Measurements from ENCODE around the gene SGCA. TPM values are rescaled to one million over a fixed set of nuclear protein-coding genes. Genes with fewer than 3 reads are reported as not detected.
A peak's percentile ranks its signal among the peaks of the same experiment; 100 is the strongest.

The SGCA gene
- polyA plus RNA-seq, 4 donors = 0.82 to 1.2 (median 0.89) TPM

DNA sequence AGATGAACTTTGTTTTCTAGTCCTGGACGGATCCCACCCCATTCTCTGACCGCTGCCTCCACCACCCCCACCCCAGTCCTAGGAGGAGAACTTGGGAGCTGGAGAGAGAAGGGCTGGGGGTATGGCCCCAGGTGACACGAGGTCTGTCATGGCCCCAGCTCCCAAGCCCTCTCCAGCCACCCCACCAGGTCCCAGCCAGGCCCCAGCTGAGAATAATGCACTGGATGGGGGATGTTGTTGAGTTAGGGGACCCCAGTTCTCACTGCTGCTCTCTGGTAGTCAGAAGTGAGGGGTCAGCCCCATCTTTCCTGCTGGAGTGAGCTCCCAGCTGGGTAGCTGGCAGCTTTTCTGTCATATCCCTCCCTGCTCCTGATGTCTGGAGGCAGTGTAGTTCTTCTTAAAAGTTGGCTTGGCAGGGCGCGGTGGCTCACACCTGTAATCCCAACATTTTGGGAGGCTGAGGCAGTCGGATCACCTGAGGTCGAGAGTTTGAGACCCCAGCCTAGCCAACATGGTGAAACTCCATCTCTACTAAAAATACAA is 40.2 kb downstream of the SGCA start:
- no peak for DNase-seq (ENCODE audit: low read depth in 4 of 4, low spot score in 2 of 4)

DNA sequence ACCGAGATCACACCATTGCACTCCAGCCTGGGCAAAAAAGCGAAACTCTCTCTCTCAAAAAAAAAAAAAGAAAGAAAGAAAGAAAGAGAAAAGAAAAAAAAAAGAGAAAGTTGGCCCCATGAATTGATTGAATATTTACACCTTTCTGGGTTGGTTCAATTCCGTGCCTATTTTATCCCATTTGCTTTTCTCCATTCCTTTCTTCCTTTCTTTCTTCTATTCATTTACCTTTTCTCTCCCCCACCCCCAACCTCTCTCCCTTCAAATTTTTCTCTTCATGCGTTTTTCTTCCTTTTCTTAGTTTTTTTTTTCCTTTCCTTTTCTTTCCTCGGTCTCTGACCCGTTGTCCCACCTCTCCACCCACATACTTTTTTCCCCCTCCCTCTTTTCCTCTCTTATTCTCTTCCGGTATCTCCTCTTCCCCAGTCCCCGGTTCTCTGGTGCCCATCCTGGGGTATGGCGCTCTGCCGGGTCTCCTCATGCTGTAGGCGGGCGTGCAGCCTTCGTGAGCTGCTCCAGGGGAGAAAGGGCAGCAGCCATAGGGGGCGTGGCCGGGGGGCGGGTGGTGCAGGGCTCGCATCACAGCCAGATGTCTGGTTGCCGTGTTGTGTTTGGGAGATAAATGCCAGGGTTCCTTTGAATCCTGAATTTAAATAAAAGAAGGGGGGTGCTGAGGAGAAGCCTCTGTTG is 40.9 kb downstream of the SGCA start:
- no peak for DNase-seq (ENCODE audit: low read depth in 4 of 4, low spot score in 2 of 4)

DNA sequence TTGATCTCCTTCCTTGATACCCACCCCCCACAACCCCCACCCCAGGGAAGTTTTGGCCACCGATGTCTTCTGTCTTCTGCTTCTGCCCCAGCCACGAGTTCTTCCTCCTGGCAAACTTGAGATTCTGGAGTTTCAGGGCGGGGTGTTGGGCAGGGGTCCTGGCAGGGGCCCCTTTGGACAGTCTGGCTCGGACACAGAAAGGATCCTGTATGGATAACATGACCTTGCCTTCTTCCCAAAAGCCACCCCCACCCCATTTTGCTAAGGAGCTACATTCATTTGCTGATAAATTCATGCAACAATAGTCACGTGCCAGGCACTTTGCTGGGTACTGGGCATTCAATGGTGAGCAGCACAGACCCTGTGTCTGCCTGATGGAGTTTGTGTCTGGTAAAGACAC is 41.5 kb downstream of the SGCA start:
- no peak for DNase-seq (ENCODE audit: low read depth in 4 of 4, low spot score in 2 of 4)

DNA sequence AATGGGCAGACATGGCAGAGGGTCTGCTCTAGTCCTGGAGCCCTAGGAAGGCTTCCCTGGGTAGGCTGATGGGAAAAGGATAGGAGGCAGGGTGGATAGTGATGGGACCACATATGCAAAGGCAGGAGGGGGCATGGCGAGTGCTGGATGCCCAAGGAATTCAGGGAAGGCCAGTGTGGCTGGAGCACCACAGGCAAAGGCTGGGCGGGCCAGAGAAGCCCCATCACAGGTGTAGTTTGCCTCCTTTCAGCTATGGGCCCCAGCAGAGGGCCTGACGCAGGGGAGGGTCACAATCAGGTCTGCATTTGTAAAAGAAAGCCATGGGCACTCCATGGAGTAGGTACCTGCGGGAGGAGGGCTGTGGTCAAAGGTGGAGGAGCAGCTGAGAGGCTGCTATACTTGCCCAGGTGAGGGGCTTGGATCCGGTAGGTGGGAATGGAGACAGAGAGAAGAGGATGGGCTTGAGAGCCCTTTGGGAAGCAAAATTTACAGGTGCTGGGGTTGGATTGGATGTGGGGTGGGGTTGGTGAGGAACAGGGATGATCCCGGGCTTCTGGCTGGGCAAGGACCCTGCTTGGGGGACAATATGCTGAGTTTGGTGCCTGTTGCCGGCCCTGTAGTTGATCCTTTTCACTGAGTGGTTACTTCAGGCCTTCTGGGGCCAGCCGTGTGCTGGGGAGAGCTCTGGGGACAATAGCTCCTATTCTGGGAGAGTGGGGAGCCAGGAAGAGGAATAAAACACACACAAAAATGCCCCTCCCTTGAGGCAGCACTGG is 42.2 kb downstream of the SGCA start:
- DNase-seq (ENCODE audit: low read depth in 4 of 4, low spot score in 2 of 4) = no peak

DNA sequence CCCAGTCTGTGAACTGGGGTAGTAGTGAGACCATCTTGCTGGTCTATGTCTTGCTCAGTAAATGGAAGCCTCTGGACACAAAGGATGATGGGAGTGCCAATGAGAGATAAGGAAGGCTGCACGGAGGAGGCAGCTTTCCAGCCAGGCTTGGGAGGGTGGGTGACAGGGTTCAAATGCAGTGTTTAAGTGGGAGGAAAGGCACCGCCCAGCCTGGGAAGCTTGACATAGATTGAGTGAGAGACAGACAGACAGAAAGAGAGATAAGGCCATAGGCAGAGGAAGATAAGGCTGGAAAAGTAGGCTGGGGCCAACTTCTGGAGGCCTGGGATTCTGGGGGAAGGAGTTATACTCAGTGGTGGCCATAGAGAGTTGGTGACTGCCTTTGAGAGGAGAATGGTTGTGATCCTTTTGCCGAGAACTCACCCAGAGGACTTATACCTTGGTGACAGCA is 42.8 kb downstream of the SGCA start:
- no peak for DNase-seq (ENCODE audit: low read depth in 4 of 4, low spot score in 2 of 4)

DNA sequence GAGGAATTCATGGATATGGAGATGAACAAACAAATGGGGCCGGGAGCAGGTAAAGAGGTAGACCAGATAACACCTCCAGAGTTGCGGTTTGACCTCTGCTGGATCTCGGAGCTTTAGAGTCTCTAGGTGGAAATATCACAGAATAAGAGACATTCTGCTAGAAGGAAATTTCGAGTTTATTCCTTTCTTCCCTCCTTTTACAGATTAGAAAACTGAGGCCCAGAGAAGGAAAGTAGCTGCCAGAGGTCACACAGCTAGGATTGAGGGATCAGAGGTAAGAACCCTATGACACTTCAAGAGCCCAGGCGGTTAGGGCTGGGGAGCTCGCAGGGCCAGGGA is 43.3 kb downstream of the SGCA start:
- DNase-seq (ENCODE audit: low read depth in 4 of 4, low spot score in 2 of 4) = no peak

DNA sequence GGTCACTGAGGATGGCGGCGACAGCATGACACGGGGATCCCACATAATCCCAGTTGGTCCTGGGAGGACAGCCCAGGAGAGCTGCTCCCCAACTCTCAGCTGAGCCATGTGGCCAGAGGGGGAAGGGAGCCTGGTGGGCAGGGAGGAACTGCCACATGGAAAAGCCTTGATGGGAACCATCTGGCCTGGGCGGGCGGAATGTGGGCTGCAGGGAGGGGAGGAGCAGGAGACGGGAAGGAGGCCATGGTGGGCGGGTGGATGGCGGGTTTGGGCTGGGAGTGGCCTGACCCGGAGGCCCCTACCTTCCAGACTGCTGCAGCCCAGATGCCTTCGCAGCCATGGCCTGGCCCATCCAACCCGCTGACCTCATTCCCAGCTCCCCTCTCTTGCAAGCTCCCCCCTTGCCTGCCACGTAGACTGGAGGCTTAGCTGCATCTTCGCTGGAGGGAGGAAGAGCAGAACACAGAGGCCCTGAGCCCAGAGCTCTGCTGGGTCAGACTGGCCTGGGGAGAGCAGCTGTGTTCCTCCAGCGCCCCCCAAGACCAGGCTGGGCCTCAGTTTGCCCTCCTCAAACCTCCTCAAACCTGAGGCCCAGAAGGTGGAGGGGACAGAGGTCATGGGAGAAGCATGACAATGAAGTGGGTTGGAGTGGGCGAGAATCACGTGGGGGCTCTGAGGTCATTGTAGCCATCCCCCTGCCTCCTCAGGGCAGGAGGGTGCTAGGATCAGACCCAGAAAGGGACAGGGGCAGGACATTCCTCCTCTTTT is 43.9 kb downstream of the SGCA start:
- DNase-seq (ENCODE audit: low read depth in 4 of 4, low spot score in 2 of 4) = peak in 3 of 4 donors; percentile 72 to 89 (median 88)

DNA sequence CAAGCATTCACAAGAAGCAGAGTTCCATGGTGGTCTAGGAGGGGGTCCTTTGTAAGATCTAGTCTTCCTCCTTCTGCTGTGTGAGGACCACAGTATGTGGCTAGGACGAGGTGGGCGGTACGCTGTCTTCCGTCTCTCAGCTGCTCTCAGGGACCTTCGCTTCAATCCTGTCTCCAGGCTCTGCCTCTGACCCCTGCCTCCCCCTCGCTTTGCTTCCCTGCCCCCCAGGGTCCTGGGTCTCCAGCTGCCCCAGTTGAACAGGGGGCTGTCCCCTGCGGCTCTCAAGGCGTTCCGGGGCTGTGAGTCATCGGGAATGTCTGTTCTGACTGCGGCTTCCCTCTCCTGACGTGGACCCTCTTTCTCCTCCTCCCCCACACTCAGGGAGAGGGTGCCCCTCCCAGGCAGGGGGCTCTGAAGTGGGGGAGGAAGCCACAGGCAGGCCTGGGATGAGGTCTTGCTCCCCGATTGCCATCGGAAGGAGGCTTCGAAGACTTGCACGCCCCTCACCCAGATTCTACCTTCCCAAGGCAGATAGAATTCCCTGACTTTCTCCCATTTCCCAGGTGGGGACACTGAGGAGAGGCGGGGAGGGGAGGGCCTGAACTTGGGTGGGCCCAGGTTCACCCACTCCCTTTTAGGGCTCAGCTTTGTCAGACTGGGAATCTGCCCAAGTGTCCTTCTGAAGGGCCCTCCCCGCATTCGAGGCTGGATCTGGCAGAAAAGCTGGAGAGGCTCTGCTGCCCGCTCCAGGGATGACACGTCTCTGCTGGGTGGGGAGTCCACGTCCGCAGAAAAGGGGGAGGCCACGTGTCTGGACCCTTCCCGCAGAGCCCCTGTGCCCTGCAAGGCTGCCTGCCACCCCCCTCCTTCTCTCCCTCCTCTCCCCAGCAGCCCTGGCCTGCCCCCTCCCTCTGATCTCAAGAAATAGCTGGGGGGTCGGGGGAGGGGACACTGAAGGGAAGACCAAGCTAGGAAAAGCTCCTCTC is 44.7 kb downstream of the SGCA start:
- DNase-seq (ENCODE audit: low read depth in 4 of 4, low spot score in 2 of 4) = no peak

DNA sequence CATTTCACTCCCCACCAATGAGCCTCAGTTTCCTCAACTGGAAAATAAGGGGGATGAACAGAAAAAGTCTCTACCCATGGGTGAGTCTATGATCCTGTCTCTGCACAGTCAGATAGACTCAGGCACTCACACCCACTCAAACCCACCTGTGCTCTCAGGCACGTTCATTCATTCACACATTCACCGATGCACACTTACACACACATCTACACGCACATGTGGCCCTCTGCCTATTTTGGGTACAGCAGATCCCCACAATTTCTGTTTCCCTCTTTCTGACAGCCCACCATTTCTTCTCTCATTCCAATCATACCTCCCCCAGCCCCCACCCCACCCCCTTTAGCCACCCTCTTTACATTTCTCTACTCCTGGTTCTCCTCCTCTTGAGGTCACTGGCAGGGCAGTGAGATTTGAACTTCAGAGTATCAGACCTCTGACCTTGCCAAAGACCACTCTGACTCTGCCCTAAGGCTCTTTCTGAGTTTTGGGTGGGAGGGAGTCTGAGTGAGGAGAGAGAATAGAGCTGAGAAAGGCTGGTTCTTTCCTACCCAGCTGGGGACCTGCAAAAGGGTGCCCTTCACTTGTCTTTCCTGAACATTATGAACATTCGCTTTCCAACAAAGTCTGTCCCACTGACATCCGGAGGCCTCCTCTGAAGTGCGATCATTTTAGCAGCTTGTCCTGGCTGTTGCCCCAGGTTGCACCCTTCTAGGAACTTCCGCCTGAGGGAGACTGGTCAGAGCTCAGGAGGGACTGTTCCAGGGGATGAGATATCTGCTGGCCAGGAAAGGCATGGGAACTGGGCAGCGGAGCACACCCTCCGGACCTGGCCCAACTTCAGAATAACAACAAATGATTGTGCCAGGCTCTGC is 45.7 kb downstream of the SGCA start:
- DNase-seq (ENCODE audit: low read depth in 4 of 4, low spot score in 2 of 4) = no peak

DNA sequence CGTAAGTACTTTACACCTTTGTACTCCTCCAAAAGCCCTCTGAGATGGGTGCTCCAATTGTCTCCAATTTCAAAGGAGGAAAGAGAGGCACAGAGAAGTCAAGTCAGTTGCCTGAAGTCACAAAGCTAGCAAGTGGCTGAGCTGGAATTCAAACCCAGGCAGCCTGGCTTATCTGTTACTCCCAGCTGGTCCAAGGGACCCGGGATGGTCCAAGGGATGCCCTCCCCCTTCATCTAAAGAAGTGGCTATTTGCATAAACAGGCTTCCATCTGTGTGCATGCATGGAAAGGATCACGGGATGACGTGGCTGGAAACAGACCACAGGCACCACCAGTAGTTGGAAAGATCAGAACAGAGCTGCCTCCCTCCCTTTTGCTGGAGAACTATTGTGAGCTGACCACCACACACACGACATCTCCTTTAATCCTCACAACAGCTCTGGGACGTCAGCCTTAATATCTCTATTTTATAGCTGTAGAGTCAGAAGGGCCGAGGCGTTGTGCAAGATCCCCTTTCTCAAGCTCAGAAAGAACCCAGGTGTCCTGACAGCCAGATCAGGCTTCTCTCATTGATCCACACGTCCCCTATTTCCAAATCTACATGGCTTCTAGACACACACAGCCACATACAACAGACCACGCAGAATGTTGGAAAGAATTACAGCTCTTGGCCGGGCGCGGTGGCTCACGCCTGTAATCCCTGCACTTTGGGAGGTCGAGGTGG is 46.5 kb downstream of the SGCA start:
- no peak for DNase-seq (ENCODE audit: low read depth in 4 of 4, low spot score in 2 of 4)

DNA sequence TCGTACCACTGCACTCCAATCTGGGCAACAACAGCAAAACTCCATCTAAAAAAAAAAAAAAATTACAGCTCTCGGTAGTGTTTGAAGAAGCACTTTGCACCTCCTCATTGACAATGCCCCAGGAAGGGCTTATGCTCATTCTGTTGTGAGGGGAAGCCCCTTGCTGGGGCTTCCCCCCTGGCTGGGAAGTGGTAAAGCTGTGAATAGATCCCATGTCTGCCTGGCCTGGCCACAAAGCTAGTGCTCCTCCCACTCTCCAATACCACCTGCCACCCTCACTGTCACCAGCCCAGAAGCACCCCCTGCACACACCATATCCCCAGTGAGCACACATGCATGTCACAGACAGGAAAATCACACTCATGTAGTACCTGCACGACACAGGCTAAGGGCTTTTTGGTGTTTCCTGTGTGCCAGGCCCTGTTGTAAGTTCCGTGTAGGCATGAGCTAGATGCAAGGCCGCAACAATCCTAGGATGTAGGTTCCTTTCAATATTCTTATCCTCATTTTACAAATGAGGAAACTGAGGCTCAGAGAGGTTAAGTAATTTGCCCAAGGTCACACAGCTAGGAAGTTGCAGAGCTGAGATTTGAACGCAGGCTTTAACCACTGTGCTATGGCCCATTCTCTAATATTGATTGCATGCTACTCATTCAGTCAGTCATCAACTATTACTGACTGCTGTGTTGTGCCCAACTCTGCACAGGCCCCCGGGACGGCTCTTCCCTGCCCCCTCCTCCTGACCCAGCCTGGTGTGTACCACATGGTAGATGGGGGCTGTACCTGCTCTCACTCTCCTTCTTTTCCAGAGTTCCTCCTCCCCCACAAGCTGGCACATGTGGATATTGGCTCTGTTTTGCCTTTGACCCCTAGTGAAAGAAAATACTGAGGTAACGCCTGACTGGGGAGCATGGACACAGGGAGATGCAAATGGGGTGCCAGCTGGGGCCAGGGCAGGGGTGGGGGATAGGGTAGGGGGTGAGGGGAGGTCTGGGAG is 47.5 kb downstream of the SGCA start:
- no peak for DNase-seq (ENCODE audit: low read depth in 4 of 4, low spot score in 2 of 4)

DNA sequence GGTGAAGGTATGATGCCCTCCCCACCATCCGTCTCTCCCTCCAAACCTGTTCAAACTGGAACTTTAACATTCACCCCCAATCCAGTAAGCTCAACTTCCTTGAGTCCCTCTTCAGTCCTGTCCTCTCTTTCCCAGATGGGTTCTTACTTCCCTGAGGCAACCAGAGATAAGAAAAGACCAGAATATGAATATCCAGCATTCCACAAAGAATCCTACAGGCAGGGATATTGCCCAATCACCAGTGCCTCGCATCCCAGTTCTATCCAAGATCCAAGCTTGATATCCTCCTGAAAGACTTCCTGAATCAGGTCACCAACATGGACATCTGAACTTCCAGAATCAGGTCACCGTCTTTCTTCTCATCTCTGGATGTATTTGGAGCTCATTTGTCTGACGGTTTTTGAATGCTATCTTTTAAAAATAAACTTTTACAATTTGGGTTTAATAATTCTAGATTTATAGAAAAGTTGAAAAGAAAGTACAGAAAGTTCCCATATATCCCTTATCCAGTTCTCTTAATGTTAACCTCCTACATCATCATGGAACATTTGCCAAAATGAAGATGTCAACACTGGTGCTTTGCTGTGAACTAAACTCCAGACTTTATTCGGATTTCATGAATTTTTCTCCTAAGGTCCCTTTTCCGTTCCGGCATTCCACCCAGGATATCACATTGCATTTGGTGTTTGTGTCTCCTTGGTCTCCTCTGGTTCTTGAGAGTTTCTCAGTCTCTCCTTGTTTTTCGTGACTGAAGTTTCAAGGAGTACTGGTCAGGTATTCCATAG is 49.4 kb downstream of the SGCA start:
- no peak for DNase-seq (ENCODE audit: low read depth in 4 of 4, low spot score in 2 of 4)

DNA sequence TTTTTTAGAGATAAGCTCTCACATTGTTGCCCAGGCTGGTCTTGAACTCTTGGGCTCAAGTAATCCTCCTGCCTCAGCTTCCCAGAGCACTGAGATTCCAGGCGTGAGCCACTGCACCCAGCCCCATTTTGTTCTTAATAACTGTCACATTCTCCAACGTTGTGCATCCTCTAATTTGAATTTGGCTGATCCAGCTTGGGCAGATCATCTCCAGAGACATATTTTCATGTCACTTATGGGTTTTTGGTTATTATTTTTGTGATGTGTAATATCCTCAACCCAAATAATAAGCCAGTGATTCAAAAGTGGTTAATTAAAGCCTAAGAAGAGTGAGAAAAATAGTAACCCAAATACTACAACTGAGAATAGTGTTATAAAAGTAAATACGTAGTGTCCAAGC is 51.8 kb downstream of the SGCA start:
- DNase-seq (ENCODE audit: low read depth in 4 of 4, low spot score in 2 of 4) = no peak

DNA sequence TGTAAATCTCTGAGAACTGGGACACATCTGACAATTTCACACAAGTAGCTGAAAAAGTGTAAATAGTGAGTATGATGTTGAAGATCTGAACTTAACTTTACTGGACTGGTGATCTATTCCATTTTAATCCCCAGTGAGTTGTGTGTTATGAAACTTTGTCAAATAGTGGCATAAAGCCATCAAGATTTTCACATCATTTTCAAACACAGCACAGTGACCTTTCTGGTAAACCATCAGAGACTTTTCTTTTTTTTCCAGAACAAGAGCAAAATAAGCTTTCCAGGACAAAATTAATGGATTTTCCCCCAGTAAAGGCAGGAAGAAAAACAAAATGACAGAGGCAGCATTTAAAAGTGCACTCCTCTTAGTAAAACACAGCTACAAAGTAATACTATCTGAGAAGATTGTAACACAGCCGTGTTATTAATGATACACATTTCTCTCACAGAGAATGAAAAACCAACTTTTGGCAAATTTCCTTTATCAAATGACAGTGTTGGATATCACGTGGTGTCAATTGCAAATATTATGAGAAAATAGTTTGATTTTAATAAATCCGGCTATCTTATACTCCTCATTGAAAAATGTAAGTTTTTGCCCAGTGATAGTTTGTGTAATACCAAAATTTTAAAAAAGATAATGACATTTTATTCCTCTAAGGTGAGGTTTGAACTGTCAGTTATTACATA is 52.4 kb downstream of the SGCA start:
- no peak for DNase-seq (ENCODE audit: low read depth in 4 of 4, low spot score in 2 of 4)

DNA sequence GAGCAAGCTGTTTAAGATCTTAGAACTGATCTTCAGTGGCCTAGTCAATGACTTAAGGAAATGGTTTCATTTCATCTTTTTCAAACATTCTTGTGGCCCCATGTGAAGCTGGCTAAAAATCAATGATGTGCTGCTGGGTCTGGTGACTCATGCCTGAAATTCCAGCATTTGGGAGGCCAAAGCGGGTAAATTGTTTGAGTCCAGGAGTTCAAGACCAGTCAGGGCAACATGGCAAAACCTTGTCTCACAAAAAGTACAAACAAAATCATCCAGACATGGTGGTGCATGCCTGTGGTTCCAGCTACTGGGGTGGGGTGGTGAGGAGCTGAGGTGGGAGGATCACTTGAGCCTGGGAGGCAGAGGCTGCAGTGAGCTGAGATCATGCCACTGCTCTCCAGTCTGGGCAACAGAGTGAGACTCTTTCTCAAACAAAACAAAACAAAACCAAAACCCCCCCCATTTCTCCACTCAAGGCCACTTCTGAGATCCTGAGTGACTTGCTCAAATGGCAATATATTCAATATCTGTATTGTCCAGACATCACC is 53.0 kb downstream of the SGCA start:
- DNase-seq (ENCODE audit: low read depth in 4 of 4, low spot score in 2 of 4) = no peak

DNA sequence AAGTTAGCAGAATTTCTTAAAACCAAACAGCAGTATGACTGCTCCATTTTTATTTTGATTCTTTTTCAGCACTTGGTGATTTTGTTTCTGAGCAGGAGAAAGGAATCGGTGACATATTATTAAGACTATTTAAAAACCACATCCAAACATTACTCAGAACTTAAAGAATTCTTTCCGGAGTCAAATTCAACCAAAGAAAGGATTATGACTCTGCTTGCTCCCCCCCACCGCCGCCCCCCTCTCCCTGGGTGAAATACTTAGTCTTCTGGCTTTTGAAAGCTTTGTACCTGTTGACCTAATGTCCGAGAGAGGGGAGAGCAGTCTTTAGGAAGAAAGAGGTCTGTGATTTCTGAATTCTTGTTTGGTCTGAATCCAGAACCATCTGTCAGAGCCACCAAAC is 53.5 kb downstream of the SGCA start:
- DNase-seq (ENCODE audit: low read depth in 4 of 4, low spot score in 2 of 4) = no peak
